Measurements from ENCODE around the gene OSBPL6.

Gene OSBPL6

GRCh38 chr2:178359192-178359912 lies 165.0 kb downstream of the OSBPL6 start:
- DNase-seq (ENCODE audit: low read depth), result no peak

GRCh38 chr2:178361588-178361987 lies 167.3 kb downstream of the OSBPL6 start:
- DNase-seq (ENCODE audit: low read depth), result no peak

- DNase-seq (ENCODE audit: low read depth), result peak; percentile 83
Measured at GRCh38 chr2:178363252-178363651, 168.9 kb downstream of the OSBPL6 start.

GRCh38 chr2:178365116-178365515 lies 170.8 kb downstream of the OSBPL6 start:
- no peak for DNase-seq (ENCODE audit: low read depth)

GRCh38 chr2:178366412-178366811 lies 172.1 kb downstream of the OSBPL6 start:
- no peak for DNase-seq (ENCODE audit: low read depth)

- DNase-seq (ENCODE audit: low read depth), result no peak
Measured at GRCh38 chr2:178367344-178367743, 173.0 kb downstream of the OSBPL6 start.

GRCh38 chr2:178374865-178375264 lies 180.6 kb downstream of the OSBPL6 start:
- no peak for DNase-seq (ENCODE audit: low read depth)

- no peak for DNase-seq (ENCODE audit: low read depth)
Measured at GRCh38 chr2:178377046-178377445, 182.7 kb downstream of the OSBPL6 start.

- no peak for DNase-seq (ENCODE audit: low read depth)
Measured at GRCh38 chr2:178379162-178380004, 185.1 kb downstream of the OSBPL6 start.

- DNase-seq (ENCODE audit: low read depth), result no peak
Measured at GRCh38 chr2:178380763-178381162, 186.5 kb downstream of the OSBPL6 start.

- DNase-seq (ENCODE audit: low read depth), result no peak
Measured at GRCh38 chr2:178383718-178384117, 189.4 kb downstream of the OSBPL6 start.

- DNase-seq (ENCODE audit: low read depth), result no peak
Measured at GRCh38 chr2:178385595-178386148, 191.4 kb downstream of the OSBPL6 start.

GRCh38 chr2:178386986-178387597 lies 192.8 kb downstream of the OSBPL6 start:
- peak; percentile 15 for DNase-seq (ENCODE audit: low read depth)

- DNase-seq (ENCODE audit: low read depth), result no peak
Measured at GRCh38 chr2:178388287-178388686, 194.0 kb downstream of the OSBPL6 start.

GRCh38 chr2:178391701-178392100 lies 197.4 kb downstream of the OSBPL6 start:
- DNase-seq (ENCODE audit: low read depth), result no peak

- peak; percentile 61 for DNase-seq (ENCODE audit: low read depth)
Measured at GRCh38 chr2:178392215-178392614, 197.9 kb downstream of the OSBPL6 start.

GRCh38 chr2:178394859-178395258 lies 200.5 kb downstream of the OSBPL6 start:
- no peak for DNase-seq (ENCODE audit: low read depth)

GRCh38 chr2:178395295-178395694 lies 201.0 kb downstream of the OSBPL6 start:
- DNase-seq (ENCODE audit: low read depth), result no peak

- no peak for DNase-seq (ENCODE audit: low read depth)
Measured at GRCh38 chr2:178395941-178396570, 201.7 kb downstream of the OSBPL6 start.

GRCh38 chr2:178397002-178397605 lies 202.8 kb downstream of the OSBPL6 start:
- peak; percentile 69 for DNase-seq (ENCODE audit: low read depth)

GRCh38 chr2:178401994-178402437 lies 207.7 kb downstream of the OSBPL6 start:
- no peak for DNase-seq (ENCODE audit: low read depth)
